Caco-2 (cell line): Measurements from ENCODE around the gene SLC5A2. TPM values are rescaled to one million over a fixed set of nuclear protein-coding genes. Genes with fewer than 3 reads are reported as not detected.
"Not testable (repeated sequence)": the region's sequence is repeated elsewhere in the genome, so short reads cannot be mapped to it uniquely, and the experiment has no call there.

Experiments
- BruUV-seq: library from RNA; stranded (reverse); fragments of 400-500 nt; replicated peaks from 2 replicates; lab custom pipeline; 2021; lab: Mats Ljungman, UMichigan
- CTCF ChIA-PET: fragments of 300-600 bp; sonication (Branson Sonifier 250); formaldehyde crosslinking; loops from one replicate; lab custom pipeline; 2022; ENCODE audit warnings: antibody characterized with exemption; lab: Charles Lee
- POLR2A ChIA-PET: fragments of 300-600 bp; sonication (Branson Sonifier 250); formaldehyde crosslinking; loops from one replicate; lab custom pipeline; 2022; ENCODE audit warnings: antibody characterized with exemption; lab: Charles Lee
- DNase-seq, 2 experiments: peaks; one replicate each; pipeline versions ENCODE4 v3.0.0 to v3.0.0-alpha.2; 2020 to 2022
- H3K27me3 ChIP-seq: replicated peaks from 2 replicates; pipeline ENCODE4 v1.6.0; 2011; ENCODE audit warnings: low read length; ENCODE audit not compliant: control insufficient read depth, insufficient read depth
- H3K36me3 ChIP-seq: 2 replicates; pipeline ENCODE4 v1.5.1; 2011; ENCODE audit warnings: low read length; ENCODE audit not compliant: control insufficient read depth, insufficient read depth
- H3K4me1 ChIP-seq: fragments of 250-450 bp; sonication (Bioruptor Pico); 2 replicates; pipeline ENCODE4 v1.5.1; 2020; ENCODE audit warnings: mild to moderate bottlenecking
- H3K4me3 ChIP-seq: 2 replicates; pipeline ENCODE4 v1.5.1; 2011; ENCODE audit warnings: low read depth, mild to moderate bottlenecking, control low read depth, low read length
- H3K9me3 ChIP-seq: fragments of 250-450 bp; sonication (Bioruptor Pico); 2 replicates; pipeline ENCODE4 v1.5.1; 2020; ENCODE audit warnings: mild to moderate bottlenecking, moderate library complexity
- H3K27ac Mint-ChIP-seq: one replicate; pipeline ENCODE4 v1.8.0; 2022; ENCODE audit warnings: mixed read lengths; ENCODE audit not compliant: unreplicated experiment
- H3K27me3 Mint-ChIP-seq: one replicate; pipeline ENCODE4 v1.8.0; 2022; ENCODE audit warnings: mixed read lengths; ENCODE audit not compliant: insufficient read depth, unreplicated experiment
- H3K36me3 Mint-ChIP-seq: one replicate; pipeline ENCODE4 v1.8.0; 2022; ENCODE audit warnings: mild to moderate bottlenecking, mixed read lengths; ENCODE audit not compliant: insufficient read depth, unreplicated experiment
- H3K4me1 Mint-ChIP-seq: one replicate; pipeline ENCODE4 v1.8.0; 2022; ENCODE audit warnings: low read depth, mixed read lengths; ENCODE audit not compliant: unreplicated experiment
- H3K4me3 Mint-ChIP-seq: one replicate; pipeline ENCODE4 v1.8.0; 2022; ENCODE audit warnings: mild to moderate bottlenecking, moderate library complexity, mixed read lengths; ENCODE audit not compliant: unreplicated experiment
- H3K9me3 Mint-ChIP-seq: one replicate; pipeline ENCODE4 v1.8.0; 2022; ENCODE audit warnings: mixed read lengths; ENCODE audit not compliant: unreplicated experiment
- CTCF ChIP-seq, 2 experiments: fragments of 200-600 bp in 1 of 2; IDR thresholded peaks; 1 replicate in 1 of 2; 2 replicates in 1 of 2; pipeline versions ENCODE4 v1.5.1 to v1.8.0; 2011 to 2022; ENCODE audit warnings: antibody characterized with exemption in 1 of 2, control low read depth in 1 of 2, inconsistent platforms in 1 of 2, low read depth in 1 of 2, low read length in 1 of 2, mild to moderate bottlenecking in 1 of 2, moderate library complexity in 1 of 2; ENCODE audit not compliant: insufficient read depth in 1 of 2, severe bottlenecking in 1 of 2, unreplicated experiment in 1 of 2
- intact Hi-C: fragments of 100-400 bp; cut with micrococcal nuclease; formaldehyde crosslinking; loops from one replicate; pipeline ENCODE4 v1.10.0; 2022; ENCODE audit not compliant: unreplicated experiment
- total RNA-seq: library from RNA; stranded (reverse); gene quantifications from 2 replicates; pipeline ENCODE4 v1.2.3, GENCODE V29; 2022

The SLC5A2 gene
- total RNA-seq, 1 experiment from 2014 or later = 3.0 TPM

GRCh38 chr16:31480851-31481536 is 1.9 kb upstream of the SLC5A2 start:
- peaks cover 16% of the 10 kb centered on the region for H3K36me3 Mint-ChIP-seq
- DNase-seq = no peak
- no peaks in the 10 kb centered on the region for H3K27me3 Mint-ChIP-seq
- intact Hi-C loops = no loop called here
- no peak for TF ChIP-seq CTCF (IDR thresholded peaks at IDR 0.05; ENCODE audit: insufficient read depth in 1 of 2, low read depth in 1 of 2, low read length in 1 of 2, severe bottlenecking in 1 of 2, unreplicated experiment in 1 of 2)
- peaks cover 6% of the 10 kb centered on the region for H3K4me1 Mint-ChIP-seq
- no peak overlapping the region for H3K4me3 Mint-ChIP-seq
- BruUV-seq = no TSS peak
- ChIA-PET POLR2A (no interaction called here), CTCF (no interaction called here)
- no peaks in the 10 kb centered on the region for H3K9me3 ChIP-seq
- H3K27ac Mint-ChIP-seq = no peak overlapping the region
- no peaks in the 10 kb centered on the region for H3K27me3 ChIP-seq
- H3K4me1 ChIP-seq = peaks cover 21% of the 10 kb centered on the region
- H3K9me3 Mint-ChIP-seq = no peaks in the 10 kb centered on the region
- H3K36me3 ChIP-seq = no peaks in the 10 kb centered on the region
- no peak overlapping the region for H3K4me3 ChIP-seq

GRCh38 chr16:31484048-31484447 is 1.1 kb downstream of the SLC5A2 start:
- Mint-ChIP-seq H3K4me3 (peak overlapping the region; percentile 67), H3K27ac (peak overlapping the region; percentile 89), H3K36me3 (peaks cover 15% of the 10 kb centered on the region)
- H3K4me1 Mint-ChIP-seq, H3K9me3 ChIP-seq, H3K4me3 ChIP-seq, H3K27me3 Mint-ChIP-seq, H3K9me3 Mint-ChIP-seq, BruUV-seq, CTCF ChIA-PET, H3K27me3 ChIP-seq, DNase-seq, H3K36me3 ChIP-seq: not testable (repeated sequence)
- peaks cover 18% of the 10 kb centered on the region for H3K4me1 ChIP-seq
- POLR2A ChIA-PET = interaction anchor here (0.7 kb wide), 1 partner anchor 24 kb away, joined by 3 read pairs; the partner anchor contains the start of gene RUSF1
- intact Hi-C loops = loop anchor here (1.0 kb wide), 2 partner anchors 25 to 213 kb away; partner anchors contain the start of gene ARMC5

GRCh38 chr16:31484491-31485171 is 1.7 kb downstream of the SLC5A2 start:
- no peaks in the 10 kb centered on the region for H3K9me3 Mint-ChIP-seq
- Histone ChIP-seq H3K4me3 (peak overlapping the region; percentile 21), H3K4me1 (peaks cover 18% of the 10 kb centered on the region), H3K36me3 (no peaks in the 10 kb centered on the region), H3K9me3 (no peaks in the 10 kb centered on the region), H3K27me3 (no peaks in the 10 kb centered on the region)
- H3K27ac Mint-ChIP-seq = peak overlapping the region; percentile 89
- ChIA-PET CTCF (no interaction called here), POLR2A (interaction anchor here (0.7 kb wide), 1 partner anchor 24 kb away, joined by 3 read pairs; the partner anchor contains the start of gene RUSF1)
- peaks cover 18% of the 10 kb centered on the region for H3K36me3 Mint-ChIP-seq
- no peaks in the 10 kb centered on the region for H3K27me3 Mint-ChIP-seq
- TSS peak; percentile 79 for BruUV-seq
- intact Hi-C loops = loop anchor here (1.0 kb wide), 2 partner anchors 25 to 213 kb away; partner anchors contain the start of gene ARMC5
- peak in 1 of 2 experiments; percentile 8 for TF ChIP-seq CTCF (IDR thresholded peaks at IDR 0.05; ENCODE audit: insufficient read depth in 1 of 2, low read depth in 1 of 2, low read length in 1 of 2, severe bottlenecking in 1 of 2, unreplicated experiment in 1 of 2)
- H3K4me3 Mint-ChIP-seq = peak overlapping the region; percentile 67
- H3K4me1 Mint-ChIP-seq = no peaks in the 10 kb centered on the region
- peak; percentile 87 to 93 for DNase-seq
